ENCODE results near the gene LCA5L.

GRCh38 chr21:39363607-39364555 lies 81.7 kb downstream of the LCA5L start:
- TF ChIP-seq ZNF841 (CRISPR knock-in tag; IDR thresholded peaks at IDR 0.05; ENCODE audit: borderline replicate concordance): no peak
- TF ChIP-seq NR2F2 (IDR thresholded peaks at IDR 0.05; ENCODE audit: borderline replicate concordance, low read depth): no peak
- no peak for TF ChIP-seq IKZF4 (CRISPR knock-in tag; IDR thresholded peaks at IDR 0.05; ENCODE audit: borderline replicate concordance, low read depth, not compliant biosample characterization)
